HFFc6 (cell line): ENCODE data around the gene WDR91. TPM values are rescaled to one million over a fixed set of nuclear protein-coding genes. Genes with fewer than 3 reads are reported as not detected.
"Not testable (repeated sequence)": the region's sequence is repeated elsewhere in the genome, so short reads cannot be mapped to it uniquely, and the experiment has no call there.

Experiments
- DNase-seq: peaks from one replicate; pipeline ENCODE4 v3.0.0-alpha.2; 2018
- H3K27ac Mint-ChIP-seq: 2 replicates; pipeline ENCODE4 v1.8.0; 2020; ENCODE audit warnings: mild to moderate bottlenecking, mixed read lengths
- H3K27me3 Mint-ChIP-seq: 2 replicates; pipeline ENCODE4 v1.8.0; 2021; ENCODE audit warnings: mild to moderate bottlenecking, moderate library complexity, mixed read lengths; ENCODE audit not compliant: insufficient read depth
- H3K36me3 Mint-ChIP-seq: 2 replicates; pipeline ENCODE4 v1.8.0; 2021; ENCODE audit warnings: low read depth, mixed read lengths
- H3K4me1 Mint-ChIP-seq: 2 replicates; pipeline ENCODE4 v1.8.0; 2020; ENCODE audit warnings: low read depth, mixed read lengths
- H3K4me3 Mint-ChIP-seq: 2 replicates; pipeline ENCODE4 v1.8.0; 2020; ENCODE audit warnings: mild to moderate bottlenecking, moderate library complexity, mixed read lengths
- H3K9me3 Mint-ChIP-seq: 2 replicates; pipeline ENCODE4 v1.8.0; 2020; ENCODE audit warnings: mild to moderate bottlenecking, mixed read lengths
- total RNA-seq, 6 experiments: library from RNA; stranded (reverse); fragmentation: NEBNext Ultra II Directional; extraction: Animal tissue kit (Norgen Biotek cat#: 25700); gene quantifications; 2 replicates in 1 of 6; 3 replicates in 5 of 6; pipeline ENCODE4 v1.2.3, GENCODE V29; 2021
- TF ChIP-seq, protein P1 (sequence below): fragments of 200-600 bp; sonication (generic); IDR thresholded peaks from 2 replicates; pipeline ENCODE4 v1.5.0; 2021; ENCODE audit warnings: antibody characterized with exemption, mild to moderate bottlenecking

Gene WDR91
- total RNA-seq, 6 experiments from 2014 or later, result 7.5 to 12.4 (median 10.4) TPM

DNA sequence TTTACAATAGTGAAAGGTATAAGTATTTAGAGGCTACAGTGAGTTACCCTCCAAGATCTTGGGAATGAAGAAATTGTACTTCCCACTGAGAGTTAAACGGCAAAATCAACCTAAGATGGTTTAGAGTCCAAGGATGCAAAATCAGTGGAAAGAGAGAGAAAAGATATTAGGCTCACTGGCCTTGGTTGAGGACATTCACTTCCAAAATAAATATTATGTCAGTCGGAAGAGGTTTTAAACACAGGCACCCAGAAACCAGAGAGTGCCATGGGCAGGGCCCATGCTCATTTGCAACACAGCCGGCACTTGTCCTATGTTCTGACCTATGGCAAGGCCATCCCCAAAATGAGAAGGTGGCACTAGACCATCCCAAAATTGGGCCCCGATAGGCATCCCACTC lies 3.9 kb upstream of the WDR91 start:
- Mint-ChIP-seq H3K9me3 (no peaks in the 10 kb centered on the region), H3K4me1 (peaks cover 6% of the 10 kb centered on the region; the same call in 1 of the 2 replicates), H3K4me3 (no peak overlapping the region), H3K36me3 (no peaks in the 10 kb centered on the region), H3K27me3 (peaks cover 9% of the 10 kb centered on the region), H3K27ac (no peak overlapping the region)
- no peak for DNase-seq
- TF ChIP-seq, protein P1, sequence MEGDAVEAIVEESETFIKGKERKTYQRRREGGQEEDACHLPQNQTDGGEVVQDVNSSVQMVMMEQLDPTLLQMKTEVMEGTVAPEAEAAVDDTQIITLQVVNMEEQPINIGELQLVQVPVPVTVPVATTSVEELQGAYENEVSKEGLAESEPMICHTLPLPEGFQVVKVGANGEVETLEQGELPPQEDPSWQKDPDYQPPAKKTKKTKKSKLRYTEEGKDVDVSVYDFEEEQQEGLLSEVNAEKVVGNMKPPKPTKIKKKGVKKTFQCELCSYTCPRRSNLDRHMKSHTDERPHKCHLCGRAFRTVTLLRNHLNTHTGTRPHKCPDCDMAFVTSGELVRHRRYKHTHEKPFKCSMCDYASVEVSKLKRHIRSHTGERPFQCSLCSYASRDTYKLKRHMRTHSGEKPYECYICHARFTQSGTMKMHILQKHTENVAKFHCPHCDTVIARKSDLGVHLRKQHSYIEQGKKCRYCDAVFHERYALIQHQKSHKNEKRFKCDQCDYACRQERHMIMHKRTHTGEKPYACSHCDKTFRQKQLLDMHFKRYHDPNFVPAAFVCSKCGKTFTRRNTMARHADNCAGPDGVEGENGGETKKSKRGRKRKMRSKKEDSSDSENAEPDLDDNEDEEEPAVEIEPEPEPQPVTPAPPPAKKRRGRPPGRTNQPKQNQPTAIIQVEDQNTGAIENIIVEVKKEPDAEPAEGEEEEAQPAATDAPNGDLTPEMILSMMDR, result no peak

DNA sequence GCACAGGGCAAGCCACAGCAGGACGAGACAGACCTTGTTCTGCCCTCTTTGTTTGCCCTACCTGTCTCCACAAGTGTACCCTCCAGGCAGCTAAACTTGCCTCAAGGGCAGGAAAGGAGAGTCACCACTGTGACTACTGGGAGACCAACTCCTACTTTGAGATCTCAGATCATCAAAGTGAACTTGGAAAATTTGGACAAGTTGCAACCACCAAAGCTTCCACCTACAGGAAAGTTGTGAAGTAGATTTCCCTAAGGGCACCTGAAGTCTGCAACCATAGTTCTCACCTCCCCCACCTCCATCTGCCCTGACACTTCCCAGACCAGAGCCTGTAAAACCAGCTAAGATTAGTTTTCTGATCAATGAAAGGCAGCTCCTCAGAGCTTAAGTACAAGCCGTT lies 2.5 kb upstream of the WDR91 start:
- Mint-ChIP-seq H3K4me1 (peaks cover 13% of the 10 kb centered on the region), H3K9me3 (no peaks in the 10 kb centered on the region), H3K4me3 (no peak overlapping the region), H3K36me3 (no peaks in the 10 kb centered on the region), H3K27me3 (peaks cover 6% of the 10 kb centered on the region), H3K27ac (no peak overlapping the region)
- TF ChIP-seq, protein P1, result no peak
- no peak for DNase-seq

DNA sequence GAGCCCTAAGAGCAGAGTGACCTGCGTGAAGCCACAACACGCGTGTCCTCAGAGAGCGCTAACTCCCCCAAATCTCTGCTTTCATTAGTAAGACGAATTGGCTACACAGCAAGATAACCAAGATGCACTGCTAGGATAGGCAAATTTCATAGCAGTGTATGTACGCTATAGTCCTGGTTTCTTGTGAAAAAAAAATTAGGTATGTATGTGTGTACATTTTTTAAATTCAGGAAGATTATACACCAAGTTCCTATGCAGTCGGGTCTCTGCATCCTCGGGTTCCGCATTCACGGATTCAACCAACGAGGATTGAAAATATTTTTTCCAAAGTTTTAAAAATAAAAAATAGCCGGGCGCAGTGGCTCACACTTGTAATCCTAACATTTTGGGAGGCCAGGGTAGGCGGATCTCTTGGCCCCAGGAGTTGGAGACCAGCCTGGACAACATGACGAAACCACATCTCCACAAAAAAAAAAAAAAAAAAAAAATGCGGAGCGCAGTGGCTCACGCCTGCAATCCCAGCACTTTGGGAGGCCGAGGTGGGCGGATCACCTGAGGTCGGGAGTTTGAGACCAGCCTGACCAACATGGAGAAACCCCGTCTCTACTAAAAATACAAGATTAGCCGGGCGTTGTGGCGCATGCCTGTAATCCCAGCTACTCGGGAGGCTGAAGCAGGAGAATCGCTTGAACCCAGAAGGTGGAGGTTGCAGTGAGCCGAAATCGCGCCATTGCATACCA lies 790 bp upstream of the WDR91 start:
- H3K36me3 Mint-ChIP-seq, H3K9me3 Mint-ChIP-seq, H3K27me3 Mint-ChIP-seq: not testable (repeated sequence)
- H3K4me3 Mint-ChIP-seq, result peak overlapping the region; percentile 90
- H3K4me1 Mint-ChIP-seq, result peaks cover 30% of the 10 kb centered on the region
- DNase-seq, result peak; percentile 28
- H3K27ac Mint-ChIP-seq, result peak overlapping the region; percentile 87

DNA sequence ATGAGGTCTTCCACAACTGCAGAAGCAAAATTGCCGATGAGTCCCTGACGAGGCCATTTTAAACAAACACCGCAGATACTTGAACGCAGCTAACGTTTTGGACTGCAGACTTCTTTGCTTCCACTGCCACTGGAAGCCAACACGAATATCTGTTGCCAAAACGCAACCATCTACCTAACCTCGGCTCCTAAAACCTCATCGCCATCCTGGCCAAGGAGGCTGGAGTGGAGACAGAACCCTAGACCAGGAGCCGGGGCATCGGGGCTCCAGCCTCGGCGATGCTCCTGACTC lies 493 bp downstream of the WDR91 start:
- Mint-ChIP-seq H3K9me3 (no peaks in the 10 kb centered on the region), H3K36me3 (peaks cover 15% of the 10 kb centered on the region), H3K4me1 (peaks cover 43% of the 10 kb centered on the region), H3K27me3 (no peaks in the 10 kb centered on the region; the same call in none of the 2 replicates), H3K27ac (peak overlapping the region; percentile 92), H3K4me3 (peak overlapping the region; percentile 90)
- TF ChIP-seq, protein P1, result no peak
- DNase-seq, result no peak

DNA sequence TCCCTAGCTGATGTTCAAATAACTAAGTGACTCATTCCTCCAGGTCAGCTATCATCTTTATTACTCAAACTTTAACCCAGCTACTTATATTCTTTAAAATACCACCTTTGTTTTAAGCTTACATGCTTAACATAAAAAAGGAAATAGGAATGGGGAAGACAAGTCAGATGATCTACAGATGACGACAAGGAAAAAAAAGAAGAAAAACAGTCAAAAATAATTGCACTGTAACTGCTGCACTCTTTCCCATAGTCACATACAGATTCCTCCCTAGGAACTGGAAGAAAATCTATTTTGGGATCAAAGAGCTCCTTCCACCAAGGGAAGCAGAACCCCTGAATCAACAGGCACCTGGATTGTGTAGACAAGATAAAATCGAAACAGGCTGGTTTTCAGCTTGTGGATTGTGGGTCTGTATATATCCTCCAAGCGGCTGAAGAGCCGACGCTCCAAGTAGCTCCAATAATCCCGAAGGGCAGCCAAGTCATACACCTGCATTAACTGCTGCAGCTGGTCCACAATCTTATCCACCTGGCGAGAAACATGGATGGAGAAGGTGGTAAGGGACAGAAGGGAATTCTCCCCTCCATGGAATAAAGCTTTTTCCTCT lies 2.0 kb downstream of the WDR91 start:
- Mint-ChIP-seq H3K27me3 (no peaks in the 10 kb centered on the region; the same call in none of the 2 replicates), H3K4me1 (peaks cover 56% of the 10 kb centered on the region), H3K27ac (no peak overlapping the region), H3K36me3 (peaks cover 29% of the 10 kb centered on the region), H3K4me3 (no peak overlapping the region; the same call in 1 of the 2 replicates), H3K9me3 (no peaks in the 10 kb centered on the region)
- DNase-seq, result no peak
- TF ChIP-seq, protein P1, result no peak

DNA sequence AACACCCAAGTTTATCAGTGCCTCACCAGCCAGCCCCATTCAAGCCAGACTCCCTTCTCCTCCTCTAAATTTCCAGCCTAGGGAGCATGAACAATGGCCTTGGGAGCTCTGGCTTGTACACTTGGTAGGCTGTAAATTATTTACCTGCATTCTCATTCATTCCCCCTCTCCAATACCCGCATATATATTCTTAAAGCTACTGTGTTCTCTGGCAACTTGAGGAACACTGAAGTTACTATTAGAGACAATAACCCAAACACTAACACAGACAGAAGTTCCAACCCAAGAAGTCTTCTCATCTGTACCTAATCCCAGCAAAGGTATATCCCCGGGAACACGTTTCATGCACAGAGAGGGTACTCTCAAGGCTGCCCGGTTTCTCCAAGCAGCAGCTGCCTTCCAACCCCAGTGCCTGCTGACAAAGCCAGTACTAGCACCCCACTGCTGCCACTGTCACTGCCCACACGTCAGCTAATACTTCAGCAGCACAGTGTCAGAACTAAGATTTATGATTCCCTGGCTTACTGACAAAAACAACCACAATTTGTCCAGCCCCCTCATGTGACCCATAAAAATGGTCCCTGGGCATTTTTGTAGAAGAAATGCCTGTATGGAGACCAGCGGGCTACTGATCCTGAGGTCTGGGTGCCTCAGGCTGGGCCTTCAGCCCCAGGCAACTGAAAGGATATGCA lies 3.1 kb downstream of the WDR91 start:
- Mint-ChIP-seq H3K27ac (0 out of 2 replicates have a peak overlapping the region, but pooled peaks have one; percentile 19), H3K9me3 (no peaks in the 10 kb centered on the region), H3K36me3 (peaks cover 39% of the 10 kb centered on the region)

More for the DNA sequence above, 3.1 kb downstream of the WDR91 start:
- H3K4me3 Mint-ChIP-seq, result peak overlapping the region; percentile 15; the same call in 1 of the 2 replicates
- no peak for DNase-seq
- TF ChIP-seq, protein P1, result no peak
- no peaks in the 10 kb centered on the region; the same call in 1 of the 2 replicates for H3K27me3 Mint-ChIP-seq
- H3K4me1 Mint-ChIP-seq, result peaks cover 67% of the 10 kb centered on the region
